Effector memory CD8-positive, alpha-beta T cell (primary cell): ENCODE results near the gene RTBDN.
A peak's percentile ranks its signal among the peaks of the same experiment; 100 is the strongest.

ENCODE experiments used
- ATAC-seq: fragments of 150-1000 bp; cut with Tn5 transposase; replicated peaks from 2 replicates; pipeline ENCODE4 v1.10.0; 2021; ENCODE audit warnings: mild to moderate bottlenecking, moderate library complexity
- DNase-seq, 3 experiments: peaks; one replicate each; pipeline ENCODE4 v3.0.0; 2021
- H3K27ac Mint-ChIP-seq, 2 donors: one replicate each; pipeline ENCODE4 v1.8.0; 2022; ENCODE audit warnings: mild to moderate bottlenecking in 2 of 2, mixed read lengths in 2 of 2, moderate library complexity in 2 of 2
- H3K27me3 Mint-ChIP-seq, 2 donors: one replicate each; pipeline ENCODE4 v1.8.0; 2022; ENCODE audit warnings: mixed read lengths in 2 of 2
- H3K36me3 Mint-ChIP-seq: one replicate; pipeline ENCODE4 v1.8.0; 2022; ENCODE audit warnings: mild to moderate bottlenecking, moderate library complexity, mixed read lengths; ENCODE audit not compliant: insufficient read depth
- H3K4me1 Mint-ChIP-seq, 2 donors: one replicate each; pipeline ENCODE4 v1.8.0; 2022; ENCODE audit warnings: low read depth in 2 of 2, mixed read lengths in 2 of 2
- H3K4me3 Mint-ChIP-seq, 2 donors: one replicate each; pipeline ENCODE4 v1.8.0; 2022; ENCODE audit warnings: mild to moderate bottlenecking in 2 of 2, mixed read lengths in 2 of 2, moderate library complexity in 2 of 2
- H3K9me3 Mint-ChIP-seq, 2 donors: one replicate each; pipeline ENCODE4 v1.8.0; 2022; ENCODE audit warnings: mixed read lengths in 2 of 2
- total RNA-seq, 9 experiments: gene quantifications; one replicate each; lab custom pipeline; 2026; lab: John Stamatoyannopoulos, UW

RTBDN gene
- total RNA-seq, result 0 reads per million in 9 experiments

- Mint-ChIP-seq H3K4me3 (peak within 1 kb of the TSS; percentile 67 to 70), H3K4me1 (peaks cover 27 to 34% of the 10 kb centered on the region in 2 donors), H3K36me3 (peaks cover 10% of the 10 kb centered on the region), H3K9me3 (no peaks in the 10 kb centered on the region), H3K27ac (no peak within 1 kb of the TSS), H3K27me3 (peaks cover 69 to 91% of the 10 kb centered on the region in 2 donors)
- no peak for ATAC-seq
- DNase-seq, result no peak
These were observed at the start of gene RTBDN for GRCh38 chr19:12834566-12834943. TSS of gene RTBDN (minus strand) at chr19:12834579. CDS start at chr19:12829979, 4,600 bp downstream.

GRCh38 chr19:12882589-12882988, 48.2 kb upstream of the RTBDN start:
- Mint-ChIP-seq H3K27me3 (no peaks in the 10 kb centered on the region), H3K36me3 (peaks cover 35% of the 10 kb centered on the region), H3K4me3 (peak overlapping the region; percentile 85 to 88), H3K9me3 (no peaks in the 10 kb centered on the region), H3K4me1 (peaks cover 33% of the 10 kb centered on the region in 2 donors), H3K27ac (peak overlapping the region; percentile 79 to 94)
- DNase-seq (no peak), ATAC-seq (no peak)

- H3K4me1 Mint-ChIP-seq, result peaks cover 29 to 30% of the 10 kb centered on the region in 2 donors
- peak within 1 kb of the TSS; percentile 85 to 88 for H3K4me3 Mint-ChIP-seq
- H3K27me3 Mint-ChIP-seq, result no peaks in the 10 kb centered on the region
- peak; percentile 73 for ATAC-seq
- peak within 1 kb of the TSS; percentile 79 to 94 for H3K27ac Mint-ChIP-seq
- DNase-seq, result peak; percentile 73 to 81 (median 76)
- no peaks in the 10 kb centered on the region for H3K9me3 Mint-ChIP-seq
- peaks cover 44% of the 10 kb centered on the region for H3K36me3 Mint-ChIP-seq
These were observed 46.9 kb upstream of the RTBDN start, which contains the start of gene DNASE2 for GRCh38 chr19:12881172-12881808. TSS of gene DNASE2 (minus strand) at chr19:12881449. CDS start at chr19:12881375, 74 bp downstream.

GRCh38 chr19:12880551-12881171, 46.3 kb upstream of the RTBDN start:
- DNase-seq, result peak in 1 of 3 experiments; percentile 19
- no peaks in the 10 kb centered on the region for H3K27me3 Mint-ChIP-seq
- H3K36me3 Mint-ChIP-seq, result peaks cover 46% of the 10 kb centered on the region
- peaks cover 29 to 30% of the 10 kb centered on the region in 2 donors for H3K4me1 Mint-ChIP-seq
- peak overlapping the region; percentile 79 to 94 for H3K27ac Mint-ChIP-seq
- peak overlapping the region; percentile 85 to 88 for H3K4me3 Mint-ChIP-seq
- no peak for ATAC-seq
- H3K9me3 Mint-ChIP-seq, result no peaks in the 10 kb centered on the region

GRCh38 chr19:12875086-12875485, 40.7 kb upstream of the RTBDN start:
- H3K4me1 Mint-ChIP-seq, result peaks cover 11 to 14% of the 10 kb centered on the region in 2 donors
- ATAC-seq, result no peak
- peaks cover 52% of the 10 kb centered on the region for H3K36me3 Mint-ChIP-seq

GRCh38 chr19:12873891-12874745, 39.7 kb upstream of the RTBDN start:
- Mint-ChIP-seq H3K27me3 (no peaks in the 10 kb centered on the region), H3K4me3 (peak overlapping the region in 1 of 2 donors; percentile 68), H3K27ac (no peak overlapping the region), H3K4me1 (peaks cover 5 to 6% of the 10 kb centered on the region in 2 donors), H3K9me3 (no peaks in the 10 kb centered on the region), H3K36me3 (peaks cover 45% of the 10 kb centered on the region)
- no peak for ATAC-seq
- no peak for DNase-seq

More at GRCh38 chr19:12875086-12875485, 40.7 kb upstream of the RTBDN start:
- no peak for DNase-seq
- Mint-ChIP-seq H3K4me3 (no peak overlapping the region), H3K9me3 (no peaks in the 10 kb centered on the region), H3K27ac (no peak overlapping the region), H3K27me3 (no peaks in the 10 kb centered on the region)

GRCh38 chr19:12872941-12873890, 38.8 kb upstream of the RTBDN start:
- H3K4me1 Mint-ChIP-seq, result peaks cover 0 to 2% of the 10 kb centered on the region in 2 donors
- H3K4me3 Mint-ChIP-seq, result peak overlapping the region; percentile 37 to 68
- H3K27ac Mint-ChIP-seq, result no peak overlapping the region
- H3K27me3 Mint-ChIP-seq, result no peaks in the 10 kb centered on the region
- ATAC-seq, result peak; percentile 80
- H3K9me3 Mint-ChIP-seq, result no peaks in the 10 kb centered on the region
- peaks cover 36% of the 10 kb centered on the region for H3K36me3 Mint-ChIP-seq
- DNase-seq, result peak; percentile 50 to 61 (median 54)

- Mint-ChIP-seq H3K9me3 (no peaks in the 10 kb centered on the region), H3K4me3 (peak overlapping the region in 1 of 2 donors; percentile 53), H3K27me3 (peaks cover 0 to 3% of the 10 kb centered on the region in 2 donors), H3K4me1 (peaks cover under 1 to 4% of the 10 kb centered on the region in 2 donors), H3K27ac (no peak overlapping the region), H3K36me3 (peaks cover 29% of the 10 kb centered on the region)
- ATAC-seq, result no peak
- DNase-seq, result no peak
These were observed 37.9 kb upstream of the RTBDN start for GRCh38 chr19:12872255-12872654.

GRCh38 chr19:12871681-12872080, 37.3 kb upstream of the RTBDN start:
- Mint-ChIP-seq H3K4me1 (peaks cover 6 to 7% of the 10 kb centered on the region in 2 donors), H3K36me3 (peaks cover 25% of the 10 kb centered on the region), H3K27ac (no peak overlapping the region), H3K27me3 (peaks cover 0 to 8% of the 10 kb centered on the region in 2 donors), H3K4me3 (no peak overlapping the region), H3K9me3 (no peaks in the 10 kb centered on the region)
- ATAC-seq (no peak), DNase-seq (no peak)

GRCh38 chr19:12868540-12869112, 34.2 kb upstream of the RTBDN start:
- H3K36me3 Mint-ChIP-seq, result peaks cover 15% of the 10 kb centered on the region
- H3K4me3 Mint-ChIP-seq, result no peak overlapping the region
- ATAC-seq (no peak), DNase-seq (no peak)
- H3K27ac Mint-ChIP-seq, result no peak overlapping the region
- H3K9me3 Mint-ChIP-seq, result no peaks in the 10 kb centered on the region
- peaks cover 8 to 11% of the 10 kb centered on the region in 2 donors for H3K4me1 Mint-ChIP-seq
- H3K27me3 Mint-ChIP-seq, result peaks cover 8 to 32% of the 10 kb centered on the region in 2 donors

- Mint-ChIP-seq H3K4me3 (peak overlapping the region; percentile 66 to 73), H3K27me3 (peaks cover 8 to 32% of the 10 kb centered on the region in 2 donors), H3K9me3 (no peaks in the 10 kb centered on the region)
These were observed 33.0 kb upstream of the RTBDN start for GRCh38 chr19:12867120-12868099.

More at GRCh38 chr19:12867120-12868099, 33.0 kb upstream of the RTBDN start:
- no peak overlapping the region for H3K27ac Mint-ChIP-seq
- H3K36me3 Mint-ChIP-seq, result peaks cover 7% of the 10 kb centered on the region
- peaks cover 8 to 11% of the 10 kb centered on the region in 2 donors for H3K4me1 Mint-ChIP-seq
- ATAC-seq, result peak; percentile 66
- peak in 2 of 3 experiments; percentile 23 to 36 for DNase-seq
